Activated naive CD8-positive, alpha-beta T cell treated with anti-CD3 and anti-CD28 coated beads, Interleukin-2, amount 10 ng/mL, durations not matched to agents 7 days and 5 days (primary cell): ENCODE measurements around the gene SMPD3. TPM values are rescaled to one million over a fixed set of nuclear protein-coding genes. Genes with fewer than 3 reads are reported as not detected.

ENCODE experiments used
- ATAC-seq: fragments of 150-1000 bp; cut with Tn5 transposase; one replicate; pipeline ENCODE4 v1.10.0; 2021; ENCODE audit warnings: low read depth, moderate library complexity
- POLR2A ChIA-PET: fragments of 350-600 bp; sonication (Branson Sonifier 250); formaldehyde crosslinking; loops from one replicate; lab custom pipeline; 2021; ENCODE audit warnings: antibody characterized with exemption; lab: Charles Lee
- DNase-seq: peaks from one replicate; pipeline ENCODE4 v3.0.0; 2021
- H3K27ac Mint-ChIP-seq: one replicate; pipeline ENCODE4 v1.8.0; 2022; ENCODE audit warnings: mild to moderate bottlenecking, mixed read lengths
- H3K27me3 Mint-ChIP-seq: one replicate; pipeline ENCODE4 v1.8.0; 2022; ENCODE audit warnings: mild to moderate bottlenecking, moderate library complexity, mixed read lengths
- H3K36me3 Mint-ChIP-seq: one replicate; pipeline ENCODE4 v1.8.0; 2021; ENCODE audit warnings: mild to moderate bottlenecking, mixed read lengths
- H3K4me1 Mint-ChIP-seq: one replicate; pipeline ENCODE4 v1.8.0; 2021; ENCODE audit warnings: mixed read lengths
- H3K4me3 Mint-ChIP-seq: one replicate; pipeline ENCODE4 v1.8.0; 2022; ENCODE audit warnings: mild to moderate bottlenecking, moderate library complexity, mixed read lengths
- H3K9me3 Mint-ChIP-seq: one replicate; pipeline ENCODE4 v1.8.0; 2021; ENCODE audit warnings: mixed read lengths
- total RNA-seq, 2 experiments: library from RNA; stranded (reverse); gene quantifications; one replicate each; pipeline ENCODE4 v1.2.3, GENCODE V29; 2021

Gene SMPD3
- total RNA-seq, 2 experiments from 2014 or later = 16.0 to 16.9 TPM

DNA sequence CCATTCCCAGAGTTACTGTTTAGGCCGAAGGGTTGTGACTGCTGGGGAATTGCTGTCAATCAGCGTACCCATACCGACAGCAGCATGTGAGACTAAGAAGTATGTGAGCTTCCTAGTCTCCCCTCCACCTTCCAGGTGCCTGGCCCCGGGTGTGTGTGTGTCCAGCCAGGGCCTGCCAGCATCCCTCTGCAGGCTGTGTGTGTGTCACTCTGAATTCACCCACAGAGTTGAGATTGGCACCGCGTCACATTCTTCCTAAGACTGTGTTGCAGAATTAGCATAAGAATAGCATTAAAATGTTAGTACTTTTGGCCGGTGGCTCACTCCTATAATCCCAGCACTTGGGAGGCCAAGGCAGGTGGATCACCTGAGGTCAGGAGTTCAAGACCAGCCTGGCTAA is 105.7 kb downstream of the SMPD3 start:
- Mint-ChIP-seq H3K9me3 (no peaks in the 10 kb centered on the region), H3K4me1 (peaks cover 32% of the 10 kb centered on the region), H3K27ac (no peak overlapping the region), H3K27me3 (no peaks in the 10 kb centered on the region), H3K4me3 (no peak overlapping the region), H3K36me3 (peaks cover 57% of the 10 kb centered on the region)
- ATAC-seq = no peak
- DNase-seq = no peak
- POLR2A ChIA-PET = interaction anchor here (3.5 kb wide), 1 partner anchor 14 kb away, joined by 29 read pairs; no protein-coding TSS in a partner anchor

DNA sequence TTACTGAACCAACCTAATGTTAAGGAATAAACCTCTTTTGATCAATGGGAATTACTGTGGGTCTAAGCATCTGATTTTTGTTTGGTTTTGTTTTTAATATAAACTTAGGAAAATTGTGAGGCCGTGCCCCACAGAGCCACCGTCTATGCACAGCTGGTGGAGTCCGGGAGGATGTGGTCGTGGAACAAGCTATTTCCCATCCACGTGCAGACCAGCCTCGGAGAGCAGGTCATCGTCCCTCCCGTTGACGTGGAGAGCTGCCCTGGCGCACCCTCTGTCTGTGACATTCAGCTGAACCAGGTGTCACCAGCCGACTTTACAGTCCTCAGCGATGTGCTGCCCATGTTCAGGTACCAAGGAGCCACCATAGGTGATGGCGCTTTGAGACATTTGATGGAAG is 109.1 kb downstream of the SMPD3 start:
- DNase-seq (no peak), ATAC-seq (no peak)
- Mint-ChIP-seq H3K4me1 (peaks cover 10% of the 10 kb centered on the region), H3K36me3 (peaks cover 43% of the 10 kb centered on the region), H3K4me3 (no peak overlapping the region), H3K27ac (no peak overlapping the region), H3K27me3 (no peaks in the 10 kb centered on the region), H3K9me3 (no peaks in the 10 kb centered on the region)
- POLR2A ChIA-PET = interaction anchor here (0.5 to 0.9 kb wide), 3 partner anchors 28 to 254 kb away, joined by 3 to 4 read pairs (median 3); partner anchors contain the start of genes NFATC3, PRMT7 and SLC7A6OS

DNA sequence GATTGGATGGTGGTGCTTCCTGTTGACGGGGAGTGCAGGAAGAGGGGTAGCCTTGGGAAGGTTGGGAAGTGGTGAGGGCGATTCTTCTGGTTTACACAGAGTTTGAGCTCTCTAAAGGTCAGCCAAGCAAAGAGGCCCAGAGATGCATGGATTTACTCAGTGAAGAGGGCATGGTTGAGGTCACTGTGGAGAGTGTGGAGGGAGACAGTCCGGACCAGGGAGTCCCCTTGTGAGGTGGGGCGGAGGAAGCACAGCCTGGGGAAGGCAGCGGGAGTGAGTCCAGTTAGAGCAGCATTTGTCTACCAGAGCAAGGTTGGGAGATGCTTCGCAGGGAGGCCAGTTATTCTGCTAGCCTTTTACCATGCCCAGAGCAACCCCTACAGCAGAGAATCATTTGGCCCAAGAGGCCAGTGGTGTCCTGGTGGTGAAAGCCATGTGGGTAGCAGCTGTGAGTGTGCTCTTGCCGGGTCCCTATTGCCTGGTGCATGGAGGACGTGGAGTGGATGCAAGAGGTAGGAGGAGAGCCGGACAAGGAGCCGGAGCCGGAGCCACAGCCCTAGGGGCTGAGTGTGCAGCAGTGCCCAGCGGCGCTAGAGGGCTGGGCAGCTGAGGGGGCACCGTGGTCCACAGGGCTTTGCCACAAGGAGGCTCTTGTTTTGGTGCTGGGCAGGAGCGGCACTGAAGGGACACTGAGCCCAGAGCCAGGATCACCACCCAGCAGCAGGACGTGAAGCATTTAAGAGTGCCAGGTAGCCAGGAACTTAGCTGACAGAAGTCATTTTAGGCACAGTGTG is 109.8 kb downstream of the SMPD3 start:
- no peaks in the 10 kb centered on the region for H3K27me3 Mint-ChIP-seq
- H3K27ac Mint-ChIP-seq = no peak overlapping the region
- POLR2A ChIA-PET = interaction anchor here (0.9 kb wide), 1 partner anchor 253 kb away, joined by 3 read pairs; the partner anchor contains the start of gene NFATC3
- no peaks in the 10 kb centered on the region for H3K9me3 Mint-ChIP-seq
- H3K36me3 Mint-ChIP-seq = peaks cover 42% of the 10 kb centered on the region
- ATAC-seq = no peak
- peaks cover 13% of the 10 kb centered on the region for H3K4me1 Mint-ChIP-seq
- DNase-seq = no peak
- H3K4me3 Mint-ChIP-seq = no peak overlapping the region

GRCh38 chr16:68335175-68335574 is 113.1 kb downstream of the SMPD3 start:
- peaks cover 29% of the 10 kb centered on the region for H3K4me1 Mint-ChIP-seq
- no peaks in the 10 kb centered on the region for H3K27me3 Mint-ChIP-seq
- no peak overlapping the region for H3K4me3 Mint-ChIP-seq
- DNase-seq = no peak
- peaks cover 36% of the 10 kb centered on the region for H3K36me3 Mint-ChIP-seq
- POLR2A ChIA-PET = interaction anchor here (1.0 kb wide), 2 partner anchors 24 to 98 kb away, joined by 3 to 4 read pairs; partner anchors contain the start of genes PRMT7 and SLC7A6OS
- H3K27ac Mint-ChIP-seq = peak overlapping the region; percentile 13
- no peaks in the 10 kb centered on the region for H3K9me3 Mint-ChIP-seq
- ATAC-seq = no peak

- Mint-ChIP-seq H3K4me1 (peaks cover 31% of the 10 kb centered on the region), H3K36me3 (peaks cover 23% of the 10 kb centered on the region), H3K27ac (peak overlapping the region; percentile 90), H3K4me3 (peak overlapping the region; percentile 60), H3K27me3 (no peaks in the 10 kb centered on the region), H3K9me3 (no peaks in the 10 kb centered on the region)
- peak; percentile 65 for ATAC-seq
- DNase-seq = no peak
- POLR2A ChIA-PET = interaction anchor here (0.8 to 2.8 kb wide), 5 partner anchors 14 to 75 kb away, joined by 3 to 8 read pairs (median 4); partner anchors contain the start of genes PRMT7, SLC7A6 and SLC7A6OS
Observed at GRCh38 chr16:68332411-68333121, 115.7 kb downstream of the SMPD3 start.

- Mint-ChIP-seq H3K9me3 (no peaks in the 10 kb centered on the region), H3K4me3 (peak overlapping the region; percentile 60), H3K27ac (peak overlapping the region; percentile 90), H3K27me3 (no peaks in the 10 kb centered on the region), H3K4me1 (peaks cover 34% of the 10 kb centered on the region), H3K36me3 (peaks cover 23% of the 10 kb centered on the region)
- DNase-seq = no peak
- POLR2A ChIA-PET = interaction anchor here (0.8 to 2.8 kb wide), 7 partner anchors 15 to 74 kb away, joined by 3 to 8 read pairs (median 4); partner anchors contain the start of genes PRMT7, SLC7A6 and SLC7A6OS
- ATAC-seq = no peak
Observed at GRCh38 chr16:68331879-68332410, 116.4 kb downstream of the SMPD3 start.

GRCh38 chr16:68328860-68329390 is 119.4 kb downstream of the SMPD3 start:
- POLR2A ChIA-PET = interaction anchor here (0.7 to 3.4 kb wide), 5 partner anchors 9 to 68 kb away, joined by 3 to 21 read pairs (median 9); partner anchors contain the start of genes PRMT7, SLC7A6 and SLC7A6OS
- peaks cover 23% of the 10 kb centered on the region for H3K36me3 Mint-ChIP-seq
- no peaks in the 10 kb centered on the region for H3K9me3 Mint-ChIP-seq
- peak overlapping the region; percentile 33 for H3K27ac Mint-ChIP-seq
- H3K4me3 Mint-ChIP-seq = no peak overlapping the region
- ATAC-seq (no peak), DNase-seq (no peak)
- H3K4me1 Mint-ChIP-seq = peaks cover 28% of the 10 kb centered on the region
- no peaks in the 10 kb centered on the region for H3K27me3 Mint-ChIP-seq

GRCh38 chr16:68328151-68328859 is 120.0 kb downstream of the SMPD3 start:
- Mint-ChIP-seq H3K27ac (no peak overlapping the region), H3K4me3 (no peak overlapping the region), H3K27me3 (no peaks in the 10 kb centered on the region), H3K9me3 (no peaks in the 10 kb centered on the region), H3K4me1 (peaks cover 28% of the 10 kb centered on the region), H3K36me3 (peaks cover 25% of the 10 kb centered on the region)
- POLR2A ChIA-PET = interaction anchor here (0.6 to 3.4 kb wide), 6 partner anchors 11 to 793 kb away, joined by 3 to 21 read pairs (median 7); partner anchors contain the start of genes PRMT7, SLC7A6 and SLC7A6OS
- peak; percentile 72 for DNase-seq
- ATAC-seq = peak; percentile 81

DNA sequence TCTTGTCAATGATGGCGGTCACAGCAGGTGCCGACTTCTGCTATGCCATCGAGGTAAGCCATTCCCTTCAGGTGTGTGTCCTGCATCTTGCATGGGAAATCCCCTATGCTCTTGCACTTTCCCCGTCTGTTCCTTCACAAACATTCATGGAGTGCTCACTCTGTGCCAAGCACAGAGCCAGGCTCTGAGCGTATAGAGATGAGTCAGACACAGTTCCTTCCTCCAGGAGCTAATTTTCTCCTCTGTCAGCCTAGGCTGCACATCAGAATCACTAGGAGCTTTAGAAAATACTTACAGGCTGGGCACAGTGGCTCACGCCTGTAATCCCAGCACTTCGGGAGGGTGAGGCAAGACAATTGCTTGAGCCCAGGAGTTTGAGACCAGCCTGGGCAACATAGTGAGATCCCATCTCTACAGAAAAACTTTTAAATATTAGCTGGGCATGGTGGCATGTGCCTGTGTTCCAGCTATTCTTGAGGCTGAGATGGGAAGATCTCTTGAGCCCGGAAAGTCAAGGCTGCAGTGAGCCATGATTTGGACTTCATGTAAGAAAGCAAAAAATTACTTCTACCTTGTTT is 123.4 kb downstream of the SMPD3 start:
- POLR2A ChIA-PET = interaction anchor here (0.8 kb wide), 1 partner anchor 61 kb away, joined by 3 read pairs; the partner anchor contains the start of gene SLC7A6
- H3K4me3 Mint-ChIP-seq = no peak overlapping the region
- no peak for DNase-seq

GRCh38 chr16:68324336-68324735 is 124.0 kb downstream of the SMPD3 start:
- no peaks in the 10 kb centered on the region for H3K27me3 Mint-ChIP-seq
- H3K4me3 Mint-ChIP-seq = no peak overlapping the region
- H3K27ac Mint-ChIP-seq = no peak overlapping the region
- H3K9me3 Mint-ChIP-seq = no peaks in the 10 kb centered on the region
- peaks cover 24% of the 10 kb centered on the region for H3K36me3 Mint-ChIP-seq
- POLR2A ChIA-PET = interaction anchor here (1.0 kb wide), 1 partner anchor 25 kb away, joined by 4 read pairs; no protein-coding TSS in a partner anchor
- no peak for DNase-seq
- H3K4me1 Mint-ChIP-seq = peaks cover 15% of the 10 kb centered on the region
- no peak for ATAC-seq

More for the DNA sequence above, 123.4 kb downstream of the SMPD3 start:
- H3K4me1 Mint-ChIP-seq = peaks cover 15% of the 10 kb centered on the region
- no peak for ATAC-seq
- no peaks in the 10 kb centered on the region for H3K9me3 Mint-ChIP-seq
- no peaks in the 10 kb centered on the region for H3K27me3 Mint-ChIP-seq
- no peak overlapping the region for H3K27ac Mint-ChIP-seq
- peaks cover 22% of the 10 kb centered on the region for H3K36me3 Mint-ChIP-seq

DNA sequence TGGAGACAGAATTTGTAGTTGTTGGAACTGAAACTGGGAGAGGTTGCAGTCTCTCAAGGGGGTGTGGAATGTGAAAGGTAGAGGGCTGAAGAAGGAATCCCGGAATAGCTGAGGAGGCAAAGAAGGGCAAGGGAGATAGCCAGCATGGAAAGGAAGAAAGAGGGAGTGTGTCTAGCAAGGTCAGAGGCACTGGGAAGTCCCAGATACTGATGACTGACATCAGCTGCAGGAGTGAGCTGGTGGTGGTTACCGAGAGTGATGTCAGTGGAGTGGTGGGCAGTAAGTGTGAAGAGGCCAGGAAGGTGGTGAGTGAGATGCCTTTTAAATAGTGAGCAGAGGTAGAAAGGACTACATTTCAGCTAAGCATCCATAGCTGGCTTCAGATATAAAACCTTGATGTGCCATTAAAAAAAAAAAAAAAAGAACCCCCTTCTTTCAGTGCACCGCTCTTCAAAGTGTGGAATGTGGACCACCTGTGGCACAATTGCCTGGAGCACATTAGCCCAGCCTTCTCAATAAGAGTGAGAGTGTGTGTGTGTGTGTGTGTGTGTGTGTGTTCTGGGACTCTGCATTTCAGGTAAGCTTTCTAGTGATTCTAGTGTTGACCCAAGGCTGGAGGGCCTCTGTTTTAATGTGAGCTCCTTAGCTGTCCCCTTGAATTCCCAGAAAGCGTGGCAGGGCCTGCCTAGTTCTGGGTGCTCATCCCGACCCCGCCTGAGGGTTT is 129.0 kb downstream of the SMPD3 start:
- peak; percentile 73 for ATAC-seq
- Mint-ChIP-seq H3K4me1 (peaks cover 21% of the 10 kb centered on the region), H3K27ac (peak overlapping the region; percentile 63), H3K36me3 (peaks cover 31% of the 10 kb centered on the region), H3K9me3 (no peaks in the 10 kb centered on the region), H3K4me3 (peak overlapping the region; percentile 24), H3K27me3 (no peaks in the 10 kb centered on the region)
- POLR2A ChIA-PET = interaction anchor here (0.9 to 2.3 kb wide), 2 partner anchors 8 to 10 kb away, joined by 3 to 8 read pairs; partner anchors contain the start of genes PRMT7 and SLC7A6OS
- DNase-seq = no peak
